Right lobe of liver (tissue), 6 donors: Measurements from ENCODE around the gene WNK3. TPM values are rescaled to one million over a fixed set of nuclear protein-coding genes. Genes with fewer than 3 reads are reported as not detected.
A peak's percentile ranks its signal among the peaks of the same experiment; 100 is the strongest.

Experiments
- ATAC-seq, 4 donors: fragments of 200-7000 bp; cut with Tn5 transposase; one replicate each; pipeline ENCODE4 v1.9.1; 2020; ENCODE audit warnings: mild to moderate bottlenecking in 4 of 4, moderate library complexity in 4 of 4
- DNase-seq, 3 donors: peaks; one replicate each; pipeline ENCODE4 v3.0.0-alpha.2; 2020
- H3K27ac ChIP-seq, 3 donors: fragments of 200-600 bp; one replicate each; pipeline ENCODE4 v1.8.0; 2022
- H3K27me3 ChIP-seq, 2 donors: fragments of 200-600 bp; one replicate each; pipeline ENCODE4 v1.8.0; 2022
- H3K36me3 ChIP-seq, 4 donors: fragments of 200-600 bp; sonication (generic) in 1 of 4; one replicate each; pipeline versions ENCODE4 v1.5.1 to v1.8.0; 2017 to 2022; ENCODE audit warnings: control low read depth in 1 of 4
- H3K4me1 ChIP-seq, 4 donors: fragments of 200-600 bp; sonication (generic) in 1 of 4; one replicate each; pipeline versions ENCODE4 v1.5.1 to v1.8.0; 2017 to 2022; ENCODE audit warnings: control low read depth in 1 of 4
- H3K4me3 ChIP-seq, 3 donors: fragments of 200-600 bp; one replicate each; pipeline ENCODE4 v1.8.0; 2022
- H3K9me3 ChIP-seq, 4 donors: fragments of 200-600 bp; sonication (generic) in 1 of 4; one replicate each; pipeline versions ENCODE4 v1.5.1 to v1.8.0; 2017 to 2022; ENCODE audit warnings: control low read depth in 1 of 4
- POLR2A ChIP-seq: fragments of 450-650 bp; IDR thresholded peaks from one replicate; pipeline ENCODE4 v1.6.1; 2017; ENCODE audit warnings: antibody characterized with exemption, mild to moderate bottlenecking
- WGBS: methylation state at CpG from one replicate; pipeline ENCODE4 v1.1.6; 2018; ENCODE audit warnings: low coverage, low lambda C conversion rate; ENCODE audit not compliant: insufficient coverage; ENCODE audit errors: missing lambda C conversion rate; 5-methylcytosine and 5-hydroxymethylcytosine counted together
- intact Hi-C, 2 donors: fragments of 100-400 bp; cut with DNase I; formaldehyde crosslinking; loops; one replicate each; pipeline versions ENCODE4 v1.11.2 to v1.14.1; 2022
- total RNA-seq, 6 experiments: library from RNA; depleted of rRNA in 2 of 6; stranded (reverse); fragments of >200 nt in 2 of 6; fragmentation: NEBNext Ultra II Directional in 3 of 6; extraction: Animal tissue kit (Norgen Biotek cat#: 25700) in 3 of 6; gene quantifications; one replicate each; pipeline versions ENCODE4 v1.1.0 to v1.2.4, GENCODE V29; 2016 to 2023
- TF ChIP-seq, protein P1 (sequence below), 4 donors: fragments of 200-600 bp in 3 of 4; fragments of 450-650 bp in 1 of 4; IDR thresholded peaks; one replicate each; pipeline versions ENCODE4 v1.5.1 to v1.8.0; 2016 to 2022; ENCODE audit warnings: antibody characterized with exemption in 4 of 4, mild to moderate bottlenecking in 2 of 4
- donor health status: DM: no; HTN: yes; CAD: no.
- donor health status: DM: no; HTN: no; CAD: no.
- donor health status: DM: no; HTN: no; CAD: no.
- donor health status: DM: no; HTN: yes; CAD: no.
- donor health status: DM: no; HTN: yes; CAD: no.

WNK3 gene
- total RNA-seq, 6 experiments from 2014 or later: 3.9 to 16.0 (median 9.6) TPM

GRCh38 chrX:54291758-54292157, 66.1 kb downstream of the WNK3 start:
- WGBS: 64% methylated on average over 2 of the region's 2 CpGs
- no peak overlapping the region for H3K27ac ChIP-seq
- TF ChIP-seq, protein P1, sequence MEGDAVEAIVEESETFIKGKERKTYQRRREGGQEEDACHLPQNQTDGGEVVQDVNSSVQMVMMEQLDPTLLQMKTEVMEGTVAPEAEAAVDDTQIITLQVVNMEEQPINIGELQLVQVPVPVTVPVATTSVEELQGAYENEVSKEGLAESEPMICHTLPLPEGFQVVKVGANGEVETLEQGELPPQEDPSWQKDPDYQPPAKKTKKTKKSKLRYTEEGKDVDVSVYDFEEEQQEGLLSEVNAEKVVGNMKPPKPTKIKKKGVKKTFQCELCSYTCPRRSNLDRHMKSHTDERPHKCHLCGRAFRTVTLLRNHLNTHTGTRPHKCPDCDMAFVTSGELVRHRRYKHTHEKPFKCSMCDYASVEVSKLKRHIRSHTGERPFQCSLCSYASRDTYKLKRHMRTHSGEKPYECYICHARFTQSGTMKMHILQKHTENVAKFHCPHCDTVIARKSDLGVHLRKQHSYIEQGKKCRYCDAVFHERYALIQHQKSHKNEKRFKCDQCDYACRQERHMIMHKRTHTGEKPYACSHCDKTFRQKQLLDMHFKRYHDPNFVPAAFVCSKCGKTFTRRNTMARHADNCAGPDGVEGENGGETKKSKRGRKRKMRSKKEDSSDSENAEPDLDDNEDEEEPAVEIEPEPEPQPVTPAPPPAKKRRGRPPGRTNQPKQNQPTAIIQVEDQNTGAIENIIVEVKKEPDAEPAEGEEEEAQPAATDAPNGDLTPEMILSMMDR (IDR thresholded peaks at IDR 0.05): no peak
- no peak for TF ChIP-seq POLR2A
- H3K27me3 ChIP-seq: no peaks in the 10 kb centered on the region
- no peaks in the 10 kb centered on the region for H3K9me3 ChIP-seq
- no peak overlapping the region for H3K4me3 ChIP-seq
- H3K36me3 ChIP-seq: no peaks in the 10 kb centered on the region
- intact Hi-C loops: no loop called here
- peaks cover 0 to 7% (median 0%) of the 10 kb centered on the region in 4 donors for H3K4me1 ChIP-seq
- DNase-seq (no peak), ATAC-seq (no peak)

- DNase-seq: no peak
These were observed 68.9 kb downstream of the WNK3 start for GRCh38 chrX:54288968-54289367.

DNA sequence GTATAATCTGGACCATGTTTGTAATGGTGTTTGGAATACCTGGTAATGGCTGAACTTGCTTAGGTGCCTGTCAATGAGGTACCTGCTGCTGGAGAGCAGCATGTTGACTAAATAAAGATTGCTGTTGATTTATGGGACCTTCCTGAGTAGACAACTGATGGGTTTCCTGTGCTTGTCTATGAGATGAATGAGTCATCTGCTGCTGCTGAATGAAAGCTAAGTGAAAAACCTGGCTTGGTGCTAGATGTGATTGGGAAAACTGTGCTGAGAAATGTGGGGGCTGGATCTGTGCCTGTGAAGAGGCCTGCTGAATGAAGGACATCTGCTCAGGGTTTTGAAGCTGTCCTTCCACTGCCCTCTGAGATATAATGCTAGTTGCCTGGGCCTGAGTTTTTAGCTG, 69.6 kb downstream of the WNK3 start:
- H3K9me3 ChIP-seq: no peaks in the 10 kb centered on the region
- H3K36me3 ChIP-seq: no peaks in the 10 kb centered on the region
- H3K27ac ChIP-seq: no peak overlapping the region
- no peaks in the 10 kb centered on the region for H3K27me3 ChIP-seq
- H3K4me3 ChIP-seq: no peak overlapping the region
- peaks cover 0 to 7% (median 0%) of the 10 kb centered on the region in 4 donors for H3K4me1 ChIP-seq
- ATAC-seq (peak in 1 of 4 donors; percentile 76), DNase-seq (no peak)
- no peak for TF ChIP-seq POLR2A
- TF ChIP-seq, protein P1 (IDR thresholded peaks at IDR 0.05): no peak
- intact Hi-C loops: no loop called here

More at GRCh38 chrX:54288968-54289367, 68.9 kb downstream of the WNK3 start:
- Histone ChIP-seq H3K9me3 (no peaks in the 10 kb centered on the region), H3K36me3 (no peaks in the 10 kb centered on the region), H3K4me3 (no peak overlapping the region), H3K27me3 (no peaks in the 10 kb centered on the region), H3K27ac (no peak overlapping the region), H3K4me1 (peaks cover 0 to 7% (median 0%) of the 10 kb centered on the region in 4 donors)
- intact Hi-C loops: no loop called here
- TF ChIP-seq, protein P1 (IDR thresholded peaks at IDR 0.05): no peak
- TF ChIP-seq POLR2A: no peak
- 40% methylated on average over 2 of the region's 2 CpGs for WGBS
- ATAC-seq: peak in 1 of 4 donors; percentile 19

GRCh38 chrX:54281676-54282075, 76.2 kb downstream of the WNK3 start:
- TF ChIP-seq POLR2A: no peak
- TF ChIP-seq, protein P1 (IDR thresholded peaks at IDR 0.05): no peak
- no peak for DNase-seq
- intact Hi-C loops: no loop called here

GRCh38 chrX:54280466-54280865, 77.4 kb downstream of the WNK3 start:
- no peak for TF ChIP-seq POLR2A
- TF ChIP-seq, protein P1 (IDR thresholded peaks at IDR 0.05): no peak
- no peak for DNase-seq
- H3K36me3 ChIP-seq: no peaks in the 10 kb centered on the region
- H3K9me3 ChIP-seq: no peaks in the 10 kb centered on the region
- no peak for ATAC-seq
- no peaks in the 10 kb centered on the region for H3K4me1 ChIP-seq
- WGBS: 33% methylated on average over 1 of the region's 1 CpG
- no peaks in the 10 kb centered on the region for H3K27me3 ChIP-seq
- intact Hi-C loops: no loop called here
- H3K27ac ChIP-seq: no peak overlapping the region
- H3K4me3 ChIP-seq: no peak overlapping the region

More at GRCh38 chrX:54281676-54282075, 76.2 kb downstream of the WNK3 start:
- 24% methylated on average over 1 of the region's 1 CpG for WGBS
- Histone ChIP-seq H3K27ac (no peak overlapping the region), H3K4me3 (no peak overlapping the region), H3K9me3 (no peaks in the 10 kb centered on the region), H3K36me3 (no peaks in the 10 kb centered on the region), H3K4me1 (no peaks in the 10 kb centered on the region), H3K27me3 (no peaks in the 10 kb centered on the region)
- no peak for ATAC-seq
